Measurements from ENCODE around the gene EIF1AX.

GRCh38 chrX:20080277-20080676 is 61.4 kb downstream of the EIF1AX start:
- TF ChIP-seq, protein P1, sequence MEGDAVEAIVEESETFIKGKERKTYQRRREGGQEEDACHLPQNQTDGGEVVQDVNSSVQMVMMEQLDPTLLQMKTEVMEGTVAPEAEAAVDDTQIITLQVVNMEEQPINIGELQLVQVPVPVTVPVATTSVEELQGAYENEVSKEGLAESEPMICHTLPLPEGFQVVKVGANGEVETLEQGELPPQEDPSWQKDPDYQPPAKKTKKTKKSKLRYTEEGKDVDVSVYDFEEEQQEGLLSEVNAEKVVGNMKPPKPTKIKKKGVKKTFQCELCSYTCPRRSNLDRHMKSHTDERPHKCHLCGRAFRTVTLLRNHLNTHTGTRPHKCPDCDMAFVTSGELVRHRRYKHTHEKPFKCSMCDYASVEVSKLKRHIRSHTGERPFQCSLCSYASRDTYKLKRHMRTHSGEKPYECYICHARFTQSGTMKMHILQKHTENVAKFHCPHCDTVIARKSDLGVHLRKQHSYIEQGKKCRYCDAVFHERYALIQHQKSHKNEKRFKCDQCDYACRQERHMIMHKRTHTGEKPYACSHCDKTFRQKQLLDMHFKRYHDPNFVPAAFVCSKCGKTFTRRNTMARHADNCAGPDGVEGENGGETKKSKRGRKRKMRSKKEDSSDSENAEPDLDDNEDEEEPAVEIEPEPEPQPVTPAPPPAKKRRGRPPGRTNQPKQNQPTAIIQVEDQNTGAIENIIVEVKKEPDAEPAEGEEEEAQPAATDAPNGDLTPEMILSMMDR (IDR thresholded peaks at IDR 0.05): no peak
- TF ChIP-seq EZH2phosphoT487 (IDR thresholded peaks at IDR 0.05): no peak

All from neural progenitor cell (in vitro differentiated cells).